Mesenchymal stem cell (in vitro differentiated cells and primary cell): ENCODE measurements around the gene CENPX.

Experiments
- DNase-seq: peaks from one replicate; pipeline ENCODE4 v3.0.0-alpha.2; 2013
- H2AFZ ChIP-seq: one replicate; pipeline ENCODE4 v1.6.1; 2013; ENCODE audit warnings: low read depth, mild to moderate bottlenecking, control low read depth, inconsistent platforms, low read length, moderate library complexity
- H2AK5ac ChIP-seq: 2 replicates; pipeline ENCODE4 v1.6.1; 2013; ENCODE audit warnings: low read length, moderate library complexity, mild to moderate bottlenecking, inconsistent platforms; ENCODE audit not compliant: severe bottlenecking
- H2BK120ac ChIP-seq: one replicate; pipeline ENCODE4 v1.6.1; 2013; ENCODE audit warnings: low read depth, mild to moderate bottlenecking, inconsistent platforms, low read length, moderate library complexity
- H2BK12ac ChIP-seq, 2 experiments: one replicate each; pipeline ENCODE4 v1.6.1; 2013; ENCODE audit warnings: inconsistent platforms in 2 of 2, low read length in 2 of 2, mild to moderate bottlenecking in 2 of 2, moderate library complexity in 2 of 2, control low read depth in 1 of 2
- H2BK15ac ChIP-seq: one replicate; pipeline ENCODE4 v1.6.1; 2013; ENCODE audit warnings: mild to moderate bottlenecking, low read depth, inconsistent platforms; ENCODE audit not compliant: poor library complexity, severe bottlenecking
- H2BK5ac ChIP-seq: 2 replicates; pipeline ENCODE4 v1.6.1; 2013; ENCODE audit warnings: low read depth, mild to moderate bottlenecking, low read length, control low read depth, inconsistent platforms; ENCODE audit not compliant: poor library complexity, severe bottlenecking
- H3K14ac ChIP-seq, 2 experiments: one replicate each; pipeline ENCODE4 v1.6.1; 2013; ENCODE audit warnings: inconsistent platforms in 2 of 2, low read length in 2 of 2, control low read depth in 1 of 2, mild to moderate bottlenecking in 1 of 2, moderate library complexity in 1 of 2
- H3K18ac ChIP-seq, 2 experiments: one replicate each; pipeline ENCODE4 v1.6.1; 2013; ENCODE audit warnings: inconsistent platforms in 2 of 2, low read length in 2 of 2, control low read depth in 1 of 2, low read depth in 1 of 2, mild to moderate bottlenecking in 1 of 2
- H3K23ac ChIP-seq, 2 experiments: one replicate each; pipeline ENCODE4 v1.6.1; 2013; ENCODE audit warnings: inconsistent platforms in 2 of 2, low read length in 2 of 2, mild to moderate bottlenecking in 2 of 2, moderate library complexity in 2 of 2, control low read depth in 1 of 2
- H3K27ac ChIP-seq: 2 replicates; pipeline ENCODE4 v1.5.1; 2013; ENCODE audit warnings: mild to moderate bottlenecking, moderate library complexity, low read length, control low read depth, inconsistent platforms; ENCODE audit not compliant: poor library complexity, severe bottlenecking
- H3K27me3 ChIP-seq, 2 experiments: 2 replicates each; pipeline versions ENCODE4 v1.6.1 to v1.7.0; 2013; ENCODE audit warnings: low read length in 2 of 2, mild to moderate bottlenecking in 2 of 2, moderate library complexity in 2 of 2, control low read depth in 1 of 2, inconsistent platforms in 1 of 2; ENCODE audit not compliant: control insufficient read depth in 1 of 2, insufficient read depth in 1 of 2
- H3K36me3 ChIP-seq, 2 experiments: 2 replicates each; pipeline versions ENCODE4 v1.6.1 to v1.7.0; 2013; ENCODE audit warnings: low read length in 2 of 2, control low read depth in 1 of 2, inconsistent platforms in 1 of 2, low read depth in 1 of 2, mild to moderate bottlenecking in 1 of 2; ENCODE audit not compliant: insufficient read depth in 2 of 2, control insufficient read depth in 1 of 2
- H3K4ac ChIP-seq, 2 experiments: one replicate each; pipeline ENCODE4 v1.6.1; 2013; ENCODE audit warnings: inconsistent platforms in 2 of 2, low read length in 2 of 2, mild to moderate bottlenecking in 2 of 2, moderate library complexity in 2 of 2, control low read depth in 1 of 2, low read depth in 1 of 2
- H3K4me1 ChIP-seq: 2 replicates; pipeline ENCODE4 v1.6.1; 2013; ENCODE audit warnings: low read depth, low read length, control low read depth; ENCODE audit not compliant: control insufficient read depth, insufficient read depth
- H3K4me2 ChIP-seq: 2 replicates; pipeline ENCODE4 v1.6.1; 2013; ENCODE audit warnings: low read length, mild to moderate bottlenecking, inconsistent platforms; ENCODE audit not compliant: poor library complexity, severe bottlenecking
- H3K4me3 ChIP-seq, 2 experiments: 2 replicates each; pipeline versions ENCODE4 v1.5.1 to v1.7.0; 2013; ENCODE audit warnings: low read length in 2 of 2, mild to moderate bottlenecking in 2 of 2, control low read depth in 1 of 2, low read depth in 1 of 2; ENCODE audit not compliant: insufficient read depth in 1 of 2
- H3K79me1 ChIP-seq: replicated peaks from 2 replicates; pipeline ENCODE4 v1.6.1; 2013; ENCODE audit warnings: mild to moderate bottlenecking, control low read depth, low read length, inconsistent platforms; ENCODE audit not compliant: poor library complexity, severe bottlenecking
- H3K9ac ChIP-seq: 2 replicates; pipeline ENCODE4 v1.7.0; 2013; ENCODE audit warnings: mild to moderate bottlenecking, low read length, moderate library complexity
- H3K9me3 ChIP-seq: 2 replicates; pipeline ENCODE4 v1.7.0; 2013; ENCODE audit warnings: mild to moderate bottlenecking, low read length; ENCODE audit not compliant: control insufficient read depth
- H4K8ac ChIP-seq: one replicate; pipeline ENCODE4 v1.6.1; 2013; ENCODE audit warnings: inconsistent platforms, mild to moderate bottlenecking, low read length, moderate library complexity
- H4K91ac ChIP-seq: one replicate; pipeline ENCODE4 v1.6.1; 2013; ENCODE audit warnings: mild to moderate bottlenecking, low read length, inconsistent platforms
- WGBS: methylation state at CpG from one replicate; pipeline ENCODE4 v1.1.7; 2013; ENCODE audit warnings: mixed read lengths; 5-methylcytosine and 5-hydroxymethylcytosine counted together

Gene CENPX

GRCh38 chr17:82055965-82056728, 33.5 kb upstream of the CENPX start:
- H3K9me3 ChIP-seq: no peaks in the 10 kb centered on the region
- H2BK120ac ChIP-seq: no peak overlapping the region
- WGBS: 95% methylated on average over 28 of the region's 28 CpGs
- no peak overlapping the region for H4K91ac ChIP-seq
- H3K9ac ChIP-seq: no peak overlapping the region
- no peak overlapping the region for H2BK12ac ChIP-seq
- no peak overlapping the region for H3K18ac ChIP-seq
- no peak overlapping the region for H3K4ac ChIP-seq
- H4K8ac ChIP-seq: no peak overlapping the region
- no peak overlapping the region for H2BK5ac ChIP-seq
- H3K4me2 ChIP-seq: no peak overlapping the region
- no peaks in the 10 kb centered on the region for H3K27me3 ChIP-seq
- H3K4me3 ChIP-seq: no peak overlapping the region
- peaks cover 24% of the 10 kb centered on the region for H3K4me1 ChIP-seq
- no peak overlapping the region for H2AK5ac ChIP-seq
- H2BK15ac ChIP-seq: no peak overlapping the region
- no peak overlapping the region for H2AFZ ChIP-seq
- H3K27ac ChIP-seq: no peak overlapping the region
- no peak for DNase-seq
- H3K36me3 ChIP-seq: peaks cover 73 to 82% of the 10 kb centered on the region in 2 experiments
- no peak overlapping the region for H3K14ac ChIP-seq
- no peak overlapping the region for H3K23ac ChIP-seq
- H3K79me1 ChIP-seq: peaks cover 36% of the 10 kb centered on the region

DNA sequence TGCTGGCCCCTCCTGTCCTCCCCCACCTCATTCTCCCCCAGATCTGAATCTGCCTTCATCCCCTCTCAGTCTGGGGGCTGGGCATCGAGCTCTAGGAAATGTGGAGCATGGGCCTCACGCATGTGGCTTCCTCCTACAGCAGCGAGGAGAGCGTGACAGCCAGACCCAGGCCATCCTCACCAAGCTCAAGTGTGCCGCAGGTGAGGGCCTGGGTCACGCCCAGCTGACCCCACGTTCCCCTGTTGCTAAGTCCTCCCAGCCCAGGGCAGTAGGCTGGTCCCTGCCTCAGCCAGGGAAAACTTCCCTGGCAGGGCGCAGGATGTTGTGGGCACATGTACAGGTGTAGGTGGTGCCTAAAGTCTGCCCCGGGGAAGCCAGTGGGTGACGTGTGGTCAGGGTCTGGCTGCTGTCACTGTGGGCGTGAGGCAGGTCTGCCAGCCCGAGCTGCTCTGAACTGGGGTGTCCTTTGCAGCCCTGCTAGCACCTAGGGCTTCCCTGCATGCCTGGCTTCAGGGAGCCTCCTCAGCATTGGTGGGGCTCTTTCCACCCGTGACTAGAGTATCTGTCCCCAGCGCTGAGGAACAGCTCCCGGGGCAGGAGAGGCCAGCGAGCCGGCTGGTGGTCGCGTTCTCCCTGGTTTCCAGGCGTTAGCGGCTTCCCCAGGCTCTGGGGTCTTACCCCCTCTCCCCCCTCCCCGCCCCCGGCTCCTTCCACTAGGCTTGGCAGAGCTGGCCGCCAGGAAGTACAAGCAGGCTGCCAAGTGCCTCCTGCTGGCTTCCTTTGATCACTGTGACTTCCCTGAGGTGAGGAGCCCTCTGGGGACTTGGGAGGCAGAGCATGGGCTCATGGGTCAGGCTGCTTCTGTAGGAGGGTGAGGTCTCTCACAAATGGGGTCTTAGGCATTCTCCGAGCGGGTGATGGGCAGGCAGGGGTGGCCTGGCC, 32.6 kb upstream of the CENPX start:
- no peak overlapping the region for H3K4me3 ChIP-seq
- H3K79me1 ChIP-seq: peaks cover 41% of the 10 kb centered on the region
- H3K4ac ChIP-seq: no peak overlapping the region
- H2AK5ac ChIP-seq: no peak overlapping the region
- no peak overlapping the region for H3K9ac ChIP-seq
- H3K27ac ChIP-seq: no peak overlapping the region
- H4K8ac ChIP-seq: no peak overlapping the region
- H3K4me2 ChIP-seq: no peak overlapping the region
- H3K27me3 ChIP-seq: no peaks in the 10 kb centered on the region
- H2AFZ ChIP-seq: no peak overlapping the region
- no peak overlapping the region for H3K18ac ChIP-seq
- no peak for DNase-seq
- H3K36me3 ChIP-seq: peaks cover 64 to 79% of the 10 kb centered on the region in 2 experiments
- H2BK15ac ChIP-seq: no peak overlapping the region
- no peak overlapping the region for H2BK12ac ChIP-seq
- H3K23ac ChIP-seq: no peak overlapping the region
- no peak overlapping the region for H3K14ac ChIP-seq
- H3K4me1 ChIP-seq: peaks cover 31% of the 10 kb centered on the region
- H2BK120ac ChIP-seq: no peak overlapping the region
- 94% methylated on average over 25 of the region's 26 CpGs for WGBS
- H2BK5ac ChIP-seq: no peak overlapping the region
- H4K91ac ChIP-seq: no peak overlapping the region
- no peaks in the 10 kb centered on the region for H3K9me3 ChIP-seq

GRCh38 chr17:82054351-82055022, 31.8 kb upstream of the CENPX start:
- Histone ChIP-seq H3K36me3 (peaks cover 63 to 79% of the 10 kb centered on the region in 2 experiments), H2AFZ (no peak overlapping the region), H2BK15ac (no peak overlapping the region), H3K4me2 (no peak overlapping the region), H3K18ac (no peak overlapping the region), H3K9ac (no peak overlapping the region), H3K14ac (no peak overlapping the region), H4K91ac (no peak overlapping the region), H3K79me1 (peaks cover 49% of the 10 kb centered on the region), H2AK5ac (no peak overlapping the region), H3K9me3 (no peaks in the 10 kb centered on the region), H2BK120ac (no peak overlapping the region), H3K4me1 (peaks cover 38% of the 10 kb centered on the region), H4K8ac (no peak overlapping the region), H2BK12ac (no peak overlapping the region), H3K23ac (no peak overlapping the region), H3K4ac (no peak overlapping the region), H2BK5ac (no peak overlapping the region), H3K27ac (no peak overlapping the region), H3K27me3 (no peaks in the 10 kb centered on the region), H3K4me3 (no peak overlapping the region)
- WGBS: 97% methylated on average over 38 of the region's 38 CpGs
- DNase-seq: no peak
